GM19328 (cell line): ENCODE data around the gene RELCH.

Experiments
- ATAC-seq: cut with Tn5 transposase; IDR thresholded peaks from one replicate; pipeline ENCODE4 v1.9.1; 2021; ENCODE audit warnings: mild to moderate bottlenecking, moderate library complexity; ENCODE audit not compliant: unreplicated experiment

RELCH gene

GRCh38 chr18:62338446-62339105 is 151.5 kb downstream of the RELCH start:
- no peak for ATAC-seq

GRCh38 chr18:62339106-62339988 is 152.3 kb downstream of the RELCH start:
- ATAC-seq: no peak

- no peak for ATAC-seq
Observed at GRCh38 chr18:62340996-62341395, 153.9 kb downstream of the RELCH start.

GRCh38 chr18:62341473-62341872 is 154.4 kb downstream of the RELCH start:
- ATAC-seq: no peak

- no peak for ATAC-seq
Observed at GRCh38 chr18:62342884-62343283, 155.8 kb downstream of the RELCH start.

- ATAC-seq: no peak
Observed at GRCh38 chr18:62343316-62343715, 156.3 kb downstream of the RELCH start.

- ATAC-seq: no peak
Observed at GRCh38 chr18:62345909-62346308, 158.9 kb downstream of the RELCH start.

- ATAC-seq: no peak
Observed at GRCh38 chr18:62346333-62347088, 159.5 kb downstream of the RELCH start.

- ATAC-seq: no peak
Observed at GRCh38 chr18:62347089-62347506, 160.0 kb downstream of the RELCH start.

GRCh38 chr18:62348474-62348873 is 161.4 kb downstream of the RELCH start:
- no peak for ATAC-seq

GRCh38 chr18:62353170-62353569 is 166.1 kb downstream of the RELCH start:
- no peak for ATAC-seq

GRCh38 chr18:62354151-62354550 is 167.1 kb downstream of the RELCH start:
- no peak for ATAC-seq

GRCh38 chr18:62357079-62357719 is 170.1 kb downstream of the RELCH start:
- no peak for ATAC-seq
